ENCODE results near the gene SMNDC1.
"Not testable (repeated sequence)": the region's sequence is repeated elsewhere in the genome, so short reads cannot be mapped to it uniquely, and the experiment has no call there.

The SMNDC1 gene

DNA sequence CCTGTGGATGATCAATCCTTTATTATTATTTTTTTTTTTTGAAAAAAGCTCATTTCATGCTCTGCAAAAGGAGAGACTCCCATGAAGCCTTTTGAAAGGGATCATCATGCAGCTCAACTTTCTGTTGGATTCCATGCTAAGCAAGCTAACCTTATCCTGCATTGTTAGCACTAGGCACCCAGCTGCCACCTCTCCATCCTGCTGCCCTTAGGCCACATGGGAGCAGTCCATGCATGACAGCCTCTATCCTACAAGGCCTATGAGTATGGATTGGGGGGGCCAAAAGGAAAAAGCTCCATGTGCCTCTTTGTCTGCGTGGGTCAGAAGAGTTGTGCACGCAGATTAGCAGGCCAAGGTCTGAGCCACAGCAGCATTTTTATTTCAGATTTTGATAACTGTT, 19.2 kb downstream of the SMNDC1 start:
- no peak for DNase-seq (ENCODE audit: low read depth in 4 of 4, low spot score in 1 of 4)

- DNase-seq (ENCODE audit: low read depth in 4 of 4, low spot score in 1 of 4), result no peak
Observed at GRCh38 chr10:110284262-110284661, 20.5 kb downstream of the SMNDC1 start.

- peak in 1 of 4 experiments; percentile 7 for DNase-seq (ENCODE audit: low read depth in 4 of 4, low spot score in 1 of 4)
Observed at GRCh38 chr10:110279407-110279986, 25.2 kb downstream of the SMNDC1 start.

DNA sequence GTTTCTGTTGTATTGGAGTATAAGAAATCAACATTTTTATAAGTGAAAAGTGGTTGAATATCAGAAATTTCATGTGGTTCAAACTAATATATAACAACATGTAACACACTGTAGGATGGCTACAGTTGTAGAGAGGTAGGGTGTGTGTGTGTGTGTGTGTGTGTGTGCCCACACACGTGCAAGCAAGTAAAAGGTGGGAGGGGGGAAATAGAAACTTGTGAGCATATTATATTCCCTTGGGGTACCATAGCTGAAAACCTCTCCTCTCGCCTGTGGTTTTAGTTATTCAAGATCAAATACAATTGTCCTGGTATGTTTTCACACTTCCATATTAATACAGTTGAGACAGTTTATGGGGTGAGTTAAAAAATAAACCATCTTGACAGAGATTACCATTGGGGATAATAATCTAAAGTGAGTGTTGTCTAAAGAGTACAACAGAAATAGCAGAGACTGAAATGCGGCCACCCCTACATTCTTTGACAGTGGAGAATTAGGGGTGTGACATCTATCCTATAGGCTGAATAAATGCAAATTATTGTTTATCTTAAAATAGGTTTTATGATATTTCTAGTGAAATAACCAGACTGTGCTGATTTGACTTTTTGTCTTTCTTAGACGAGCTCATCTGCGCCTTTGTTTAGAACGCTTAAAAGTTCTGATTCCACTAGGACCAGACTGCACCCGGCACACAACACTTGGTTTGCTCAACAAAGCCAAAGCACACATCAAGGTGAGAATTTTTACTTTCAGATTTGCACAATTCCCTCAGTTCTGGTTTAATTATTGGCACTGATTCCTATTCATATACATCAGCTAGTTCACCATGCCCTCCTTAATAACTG, 25.9 kb downstream of the SMNDC1 start:
- DNase-seq (ENCODE audit: low read depth in 4 of 4, low spot score in 1 of 4), result no peak

DNA sequence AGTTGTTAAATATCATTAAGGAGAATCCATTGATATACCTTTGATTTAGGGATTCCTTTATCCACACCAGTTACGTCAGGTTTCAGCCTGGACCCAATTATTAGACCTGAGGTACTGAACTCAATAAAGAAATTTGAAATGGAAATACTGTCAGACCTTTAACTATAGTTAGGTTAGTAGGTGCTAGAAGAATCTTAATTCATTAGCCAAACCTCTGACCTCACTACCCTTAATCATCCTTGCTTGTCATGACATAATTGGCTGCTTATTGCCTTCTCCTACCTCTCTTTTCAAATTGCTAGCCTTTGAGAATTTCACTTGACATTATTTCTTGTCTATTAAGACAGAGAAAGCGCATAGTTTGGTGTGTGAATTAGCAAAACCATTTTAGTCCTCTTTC, 27.1 kb downstream of the SMNDC1 start:
- no peak for DNase-seq (ENCODE audit: low read depth in 4 of 4, low spot score in 1 of 4)

DNA sequence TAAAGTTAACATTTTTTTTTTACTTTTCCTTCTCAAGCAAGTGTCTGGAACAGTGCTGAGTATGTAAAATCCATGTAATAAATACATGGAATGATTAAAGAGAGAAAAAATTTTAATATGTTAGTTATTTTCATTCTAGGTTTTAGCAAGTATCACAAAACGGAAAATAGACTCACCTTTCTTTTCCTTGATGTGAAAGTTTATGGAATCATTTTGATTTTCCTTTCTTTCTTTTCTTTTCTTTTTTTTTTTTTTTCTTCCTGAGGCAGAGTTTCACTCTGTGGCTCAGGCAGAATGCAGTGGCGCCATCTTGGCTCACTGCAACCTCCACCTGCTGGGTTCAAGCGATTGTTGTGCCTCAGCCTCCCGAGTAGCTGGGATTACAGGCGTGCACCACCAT, 28.1 kb downstream of the SMNDC1 start:
- DNase-seq (ENCODE audit: low read depth in 4 of 4, low spot score in 1 of 4), result no peak

DNA sequence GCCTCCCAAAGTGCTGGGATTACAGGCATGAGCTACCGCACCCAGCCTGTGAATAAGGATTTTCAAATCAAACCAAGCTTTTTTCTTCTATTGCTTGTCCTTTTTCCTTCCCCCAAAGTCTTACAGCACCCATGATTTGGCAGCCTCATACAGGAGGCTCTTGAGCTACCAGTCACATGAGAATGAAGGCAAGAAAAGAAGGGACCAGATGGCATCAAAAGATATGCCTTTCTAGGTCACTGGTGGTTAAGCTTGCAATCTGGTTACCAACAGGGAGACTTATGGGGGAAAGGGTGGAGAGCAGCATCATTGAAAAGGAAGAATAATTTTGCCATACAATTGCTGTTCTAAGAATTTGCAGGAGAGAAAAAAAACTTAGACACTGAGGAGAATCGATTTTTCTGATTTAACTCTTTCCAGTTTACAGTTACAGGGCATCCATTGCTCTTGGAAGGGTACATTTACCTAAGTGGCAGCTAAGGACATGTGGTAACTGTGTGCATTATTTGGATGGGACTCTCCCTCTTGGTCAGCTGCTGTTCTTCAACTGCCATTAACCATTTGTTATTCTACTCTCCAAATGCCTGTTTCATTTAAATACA, 29.5 kb downstream of the SMNDC1 start:
- no peak for DNase-seq (ENCODE audit: low read depth in 4 of 4, low spot score in 1 of 4)

- DNase-seq (ENCODE audit: low read depth in 4 of 4, low spot score in 1 of 4), result no peak
Observed at GRCh38 chr10:110274647-110275046, 30.1 kb downstream of the SMNDC1 start.

DNA sequence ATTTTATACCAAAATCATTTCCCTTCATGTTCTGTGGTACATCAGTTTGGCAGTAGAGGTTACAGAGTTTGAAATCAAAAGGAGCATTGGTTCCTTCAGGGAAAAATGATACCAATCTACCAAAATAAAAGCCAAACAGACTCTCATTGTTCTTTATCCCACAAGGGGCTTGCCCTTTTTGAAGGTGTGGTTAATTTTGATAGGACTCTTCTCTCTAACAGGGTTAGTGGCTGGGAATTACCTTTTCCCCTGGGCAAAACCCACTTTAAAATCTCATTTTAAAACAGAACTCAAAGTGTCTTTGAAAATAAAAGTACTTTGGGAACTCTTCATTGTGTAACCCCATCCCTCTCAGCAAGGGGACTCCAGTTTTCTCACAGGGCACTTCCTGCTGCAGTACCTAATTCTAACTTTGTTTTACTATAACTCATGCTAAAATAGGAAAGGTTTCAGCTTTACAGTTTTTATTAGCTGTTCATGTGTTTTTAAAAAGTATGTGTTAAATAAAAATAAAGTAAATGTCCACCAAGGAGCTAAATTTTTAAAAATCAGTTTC, 30.6 kb downstream of the SMNDC1 start:
- no peak for DNase-seq (ENCODE audit: low read depth in 4 of 4, low spot score in 1 of 4)

GRCh38 chr10:110273474-110273873, 31.2 kb downstream of the SMNDC1 start:
- no peak for DNase-seq (ENCODE audit: low read depth in 4 of 4, low spot score in 1 of 4)

DNA sequence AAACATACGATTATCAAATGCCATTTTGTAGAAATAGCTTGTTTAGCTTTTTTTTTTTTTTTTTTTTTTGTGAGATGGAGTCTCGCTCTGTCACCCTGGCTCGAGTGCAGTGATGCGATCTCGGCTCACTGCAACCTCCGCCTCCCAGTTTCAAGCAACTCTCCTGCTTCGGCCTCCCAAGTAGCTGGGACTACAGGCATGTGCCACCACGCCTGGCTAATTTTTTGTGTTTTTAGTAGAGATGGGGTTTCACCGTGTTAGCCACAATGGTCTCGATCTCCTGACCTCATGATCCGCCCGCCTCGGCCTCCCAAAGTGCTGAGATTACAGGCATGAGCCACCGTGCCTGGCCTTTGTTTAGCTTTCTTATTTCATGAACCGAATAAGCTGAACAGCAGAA, 31.7 kb downstream of the SMNDC1 start:
- DNase-seq (ENCODE audit: low read depth in 4 of 4, low spot score in 1 of 4), result not testable (repeated sequence)

DNA sequence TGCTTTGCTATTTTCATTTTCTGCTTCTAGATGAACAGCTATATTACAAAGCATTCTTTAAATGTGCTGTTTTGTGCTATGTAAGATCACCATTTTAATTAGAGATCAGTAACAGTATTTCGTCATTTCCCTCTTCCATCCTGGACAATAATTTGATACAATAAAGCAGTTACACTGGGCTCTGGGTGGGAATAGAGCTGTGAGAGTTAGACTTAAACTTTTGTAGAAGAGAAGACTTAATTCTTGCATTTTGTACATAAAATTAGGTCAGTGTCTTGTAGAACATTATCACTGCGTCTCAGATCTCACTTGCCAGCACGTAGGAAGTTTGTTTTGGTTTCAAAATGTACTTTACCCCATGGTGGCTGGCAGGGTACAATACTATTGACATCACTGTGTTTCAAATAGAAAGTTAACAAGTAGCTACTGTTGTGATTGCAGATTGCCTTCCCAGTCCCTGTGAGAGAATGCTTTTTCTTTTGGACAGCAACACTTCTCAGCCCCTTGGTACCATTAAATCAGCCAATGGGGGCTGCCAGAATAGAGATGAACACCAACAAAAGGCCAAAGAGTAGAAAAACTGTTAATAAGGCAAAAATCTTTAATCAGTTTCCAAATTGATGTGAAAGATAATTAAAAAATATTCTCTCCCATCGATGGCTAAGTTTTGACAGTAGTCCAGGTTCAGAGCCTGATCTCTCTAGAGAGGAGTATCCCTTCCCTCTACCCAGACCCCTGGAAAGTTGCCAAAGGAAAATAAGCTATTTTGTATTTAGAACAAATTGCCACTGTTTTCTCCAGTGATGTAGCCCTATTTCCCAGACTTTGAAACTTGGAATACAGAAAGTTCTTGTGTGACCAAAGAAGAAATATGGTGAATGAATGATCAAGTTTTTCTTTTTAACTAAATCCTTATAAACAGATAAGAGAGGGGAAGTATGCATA, 35.1 kb downstream of the SMNDC1 start:
- no peak for DNase-seq (ENCODE audit: low read depth in 4 of 4, low spot score in 1 of 4)

DNA sequence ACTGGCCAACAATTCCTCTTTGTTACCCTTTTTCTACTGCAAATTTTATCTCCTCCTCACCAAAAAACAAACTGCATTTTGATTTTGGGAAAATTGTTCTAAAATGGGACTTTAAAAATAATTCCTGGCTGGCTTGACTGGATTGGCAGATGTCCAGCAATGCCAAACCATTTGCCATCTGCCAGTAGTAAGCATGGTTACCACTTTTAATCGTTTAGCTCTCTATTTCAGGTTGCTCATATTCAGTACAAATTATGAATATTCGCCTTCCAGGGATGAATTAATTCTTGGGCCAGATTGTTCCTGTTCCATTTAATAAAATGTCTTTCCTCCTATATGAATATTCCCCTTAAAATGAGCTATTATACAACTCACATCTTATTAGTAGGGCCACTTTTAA, 35.7 kb downstream of the SMNDC1 start:
- no peak for DNase-seq (ENCODE audit: low read depth in 4 of 4, low spot score in 1 of 4)

DNA sequence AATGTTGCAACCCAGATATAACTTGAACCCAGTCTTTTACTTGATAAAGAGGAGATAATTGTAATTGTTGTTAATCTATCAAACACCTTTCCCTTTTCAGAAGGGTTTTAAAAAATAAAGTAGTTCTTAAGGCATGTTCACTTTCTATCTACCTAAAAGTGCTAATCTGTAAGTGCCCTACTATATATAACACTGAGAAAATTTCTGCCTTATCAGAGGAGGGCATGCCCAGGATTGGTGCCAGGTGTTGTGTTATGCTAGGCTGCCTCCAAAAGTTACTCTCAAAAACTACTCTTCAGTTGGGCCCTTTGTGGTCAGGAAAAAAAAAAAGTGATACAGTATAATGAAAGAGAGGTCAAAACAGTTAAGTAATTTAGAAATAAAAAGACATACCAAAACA, 36.3 kb downstream of the SMNDC1 start:
- DNase-seq (ENCODE audit: low read depth in 4 of 4, low spot score in 1 of 4), result no peak

DNA sequence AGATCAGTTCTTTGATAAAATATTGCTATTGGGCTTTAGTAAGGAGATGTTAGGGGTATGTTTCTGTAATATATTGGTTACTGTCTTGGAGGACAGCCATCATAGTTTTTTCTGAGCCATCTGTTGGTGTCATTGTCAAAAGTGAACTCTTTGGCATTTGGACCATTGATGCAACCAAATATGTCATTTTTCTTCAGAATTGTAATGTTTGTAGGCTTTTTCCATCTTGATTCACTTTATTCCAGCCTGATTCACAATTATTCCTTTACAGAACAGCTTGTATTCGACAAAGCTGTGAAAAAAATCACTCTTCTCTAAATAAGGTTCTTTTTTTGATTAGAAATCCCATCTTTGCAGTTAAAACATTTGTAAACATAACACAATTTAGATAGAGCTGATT, 37.4 kb downstream of the SMNDC1 start:
- DNase-seq (ENCODE audit: low read depth in 4 of 4, low spot score in 1 of 4), result no peak

GRCh38 chr10:110265573-110266193, 39.0 kb downstream of the SMNDC1 start:
- DNase-seq (ENCODE audit: low read depth in 4 of 4, low spot score in 1 of 4), result no peak

DNA sequence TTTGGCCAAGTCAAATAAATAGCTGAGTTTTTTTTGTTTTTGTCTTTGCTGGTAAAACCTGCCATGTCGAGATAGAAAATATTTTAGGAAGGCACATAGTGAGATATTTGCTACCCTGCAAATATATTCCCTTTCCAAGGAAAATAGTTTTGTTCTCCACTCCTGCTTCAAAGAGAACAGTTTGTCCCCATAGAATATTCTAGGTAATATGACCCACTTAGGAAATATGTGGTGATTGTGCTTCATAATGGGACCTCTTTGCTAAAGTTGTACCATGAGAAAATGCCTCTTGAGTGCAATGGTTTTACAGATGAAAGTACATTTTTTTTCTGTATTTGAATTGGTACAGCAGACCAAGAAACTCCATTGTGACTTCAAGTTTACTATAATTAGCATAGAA, 41.6 kb downstream of the SMNDC1 start:
- DNase-seq (ENCODE audit: low read depth in 4 of 4, low spot score in 1 of 4), result no peak

GRCh38 chr10:110260746-110261477, 43.8 kb downstream of the SMNDC1 start:
- no peak for DNase-seq (ENCODE audit: low read depth in 4 of 4, low spot score in 1 of 4)

DNA sequence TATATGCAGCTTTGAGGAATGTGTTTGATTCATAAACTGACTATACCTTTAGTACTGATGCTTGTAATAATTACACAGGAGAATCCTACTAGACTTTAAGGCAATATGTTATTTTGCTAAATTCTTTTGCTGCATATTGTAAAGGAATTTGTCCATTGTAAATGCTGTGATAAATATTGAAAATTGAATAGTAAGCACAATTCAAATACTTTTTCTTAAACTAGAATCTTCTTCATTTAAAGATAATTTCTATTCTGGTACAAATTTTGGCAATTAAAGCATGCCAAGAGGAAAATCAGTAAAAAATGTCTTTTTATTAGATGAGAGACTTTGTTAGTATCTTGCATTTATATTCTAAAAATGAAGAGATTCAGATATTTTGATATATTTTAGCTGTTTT, 45.4 kb downstream of the SMNDC1 start:
- no peak for DNase-seq (ENCODE audit: low read depth in 4 of 4, low spot score in 1 of 4)

DNA sequence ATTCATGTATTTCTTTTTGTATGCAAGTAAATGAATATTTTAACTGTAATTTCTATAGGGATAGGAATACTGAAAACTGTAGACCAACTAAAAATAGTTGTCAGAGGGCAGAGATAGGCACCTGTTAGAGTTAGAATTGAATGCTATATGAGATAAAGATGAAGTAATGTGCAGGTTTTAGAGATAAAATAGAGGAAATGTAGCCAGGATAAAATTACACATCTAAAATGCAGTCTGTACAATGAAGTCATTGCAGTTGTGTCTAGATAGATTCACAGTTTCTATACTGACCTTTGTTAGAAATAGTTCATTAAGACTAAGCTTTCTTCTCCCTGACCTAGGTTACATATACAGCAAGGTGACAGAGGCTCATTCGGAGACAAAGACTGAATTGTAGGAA, 46.2 kb downstream of the SMNDC1 start:
- no peak for DNase-seq (ENCODE audit: low read depth in 4 of 4, low spot score in 1 of 4)

Measured in stimulated activated CD4-positive, alpha-beta T cell treated with anti-CD3 and anti-CD28 coated beads, Interleukin-1b, Interleukin-23, amount 100 ng/mL, for 24 hours (primary cell).